ENCODE measurements around the gene LRRC15.
A peak's percentile ranks its signal among the peaks of the same experiment; 100 is the strongest.

LRRC15 gene

DNA sequence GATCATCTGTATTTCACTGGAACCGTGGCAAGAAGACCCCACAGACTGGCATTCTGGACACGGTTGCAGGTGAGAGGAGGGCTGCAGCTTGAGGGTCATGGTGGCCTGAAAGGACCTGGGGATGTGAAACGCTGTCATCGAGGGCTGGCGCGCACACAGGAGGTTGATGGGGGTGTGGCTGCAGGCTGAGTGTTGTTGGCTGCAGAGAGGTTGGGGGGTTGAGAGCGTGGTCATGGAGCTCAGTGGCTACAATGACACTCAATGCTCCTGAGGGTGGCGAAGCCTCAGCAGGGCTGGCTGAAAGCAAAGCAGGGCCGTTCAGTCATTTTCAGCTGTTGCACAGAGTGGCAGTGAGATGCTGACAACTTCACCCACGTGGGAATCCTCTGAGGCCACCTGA lies 39.4 kb downstream of the LRRC15 start:
- no peak for DNase-seq

DNA sequence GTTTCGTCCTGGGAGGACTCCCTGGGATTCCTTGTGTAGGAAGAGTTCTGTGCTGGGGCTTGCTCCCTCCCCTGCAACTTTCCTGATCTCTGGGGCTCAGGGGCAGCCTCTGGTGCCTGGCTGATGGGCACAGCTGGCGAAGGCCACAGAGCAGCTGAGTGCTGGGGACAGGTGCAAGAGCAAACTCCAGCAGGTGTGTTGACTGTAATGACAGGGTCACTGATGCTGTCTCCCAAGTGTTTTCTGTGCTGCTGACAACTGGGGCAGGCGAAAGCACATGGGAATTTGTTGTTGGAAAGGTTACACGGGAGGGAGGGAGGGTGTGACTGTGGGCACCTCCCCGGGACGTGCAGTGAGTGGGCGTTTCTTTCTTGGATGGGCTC lies 40.0 kb downstream of the LRRC15 start:
- no peak for DNase-seq

DNA sequence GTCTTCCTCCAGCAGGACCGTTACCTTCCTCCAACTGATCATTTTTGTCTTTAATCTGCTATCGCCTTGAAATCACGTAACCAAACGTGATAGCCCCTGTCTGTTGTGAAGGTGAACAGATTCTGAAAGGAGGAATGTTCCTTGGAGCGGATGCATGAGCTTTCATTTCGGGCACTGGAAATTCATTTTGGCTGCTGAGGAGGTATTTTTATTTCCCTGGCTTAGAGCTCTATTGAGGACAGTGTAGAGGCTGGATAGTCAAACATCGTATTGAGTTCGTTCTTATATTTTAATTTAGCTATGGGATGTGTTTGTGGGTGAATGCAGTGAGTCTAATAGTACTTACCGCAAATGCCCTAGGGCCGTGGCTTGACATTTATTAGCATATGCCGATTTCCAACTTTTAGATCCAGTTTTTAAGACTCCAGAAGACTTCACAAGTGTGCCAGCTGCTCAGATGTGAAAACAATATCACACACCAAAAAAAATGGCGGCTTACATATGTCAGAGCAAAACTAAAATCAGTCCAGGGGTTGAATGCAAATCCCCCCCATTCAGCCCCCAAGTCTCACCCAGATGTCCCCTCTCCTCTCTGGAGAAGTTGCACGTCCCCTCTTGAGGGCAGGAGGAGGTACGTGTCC lies 40.5 kb downstream of the LRRC15 start:
- DNase-seq, result no peak

DNA sequence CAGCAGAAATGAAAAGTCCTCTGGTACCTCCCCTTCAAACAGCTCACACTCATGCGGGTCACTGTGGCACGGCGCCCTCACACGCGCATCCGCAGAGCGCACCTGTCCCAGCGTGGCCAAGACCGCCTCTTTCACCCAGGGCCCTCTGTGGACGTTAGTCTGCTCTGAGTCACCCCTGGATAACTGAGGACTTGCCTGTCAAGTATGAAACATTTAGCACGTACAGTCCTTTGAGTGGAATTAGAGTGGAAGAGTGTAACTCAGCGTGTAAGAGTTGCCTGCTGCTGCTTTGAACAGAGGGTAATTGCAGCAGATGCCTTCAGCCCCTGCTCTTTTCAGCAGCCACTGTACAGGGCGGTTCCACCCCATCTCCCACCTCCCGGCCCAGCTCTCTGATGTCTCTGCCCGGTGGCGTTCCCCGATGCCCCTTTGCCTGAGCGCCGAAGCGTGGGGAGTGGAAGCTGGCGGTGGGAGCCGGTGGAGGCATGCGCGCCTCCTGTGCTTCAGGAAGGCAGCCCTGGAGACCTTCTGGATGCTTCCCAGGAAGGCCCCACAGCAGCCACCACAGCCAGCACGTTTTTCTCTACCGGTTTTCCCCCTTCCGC lies 41.4 kb downstream of the LRRC15 start:
- DNase-seq, result no peak

DNA sequence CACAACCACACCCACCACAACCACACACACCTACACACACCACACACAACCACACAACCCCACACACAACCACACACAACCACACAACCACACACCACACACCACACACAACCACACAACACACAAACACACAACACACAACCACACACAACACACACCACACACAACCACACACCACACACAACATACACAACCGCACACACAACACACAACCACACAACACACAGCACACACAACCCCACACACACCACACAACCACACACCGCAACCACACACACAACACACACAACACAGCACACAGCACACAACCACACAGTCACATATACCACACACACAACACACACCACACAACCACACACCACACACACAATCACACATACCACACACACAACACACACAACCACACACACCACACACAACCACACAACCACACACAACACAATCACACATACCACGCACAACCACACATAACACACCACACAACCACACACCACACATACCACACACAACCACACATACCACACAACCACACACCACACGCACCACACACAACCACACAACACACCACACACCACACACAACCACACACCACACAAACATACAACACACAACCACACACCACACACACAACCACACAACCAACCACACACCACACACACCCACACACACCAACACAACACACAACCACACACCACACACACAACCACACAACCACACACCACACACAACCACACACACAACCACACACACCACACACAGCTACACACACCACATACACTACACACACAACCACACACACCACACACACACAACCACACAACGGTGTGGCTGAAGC lies 42.1 kb downstream of the LRRC15 start:
- no peak for DNase-seq

DNA sequence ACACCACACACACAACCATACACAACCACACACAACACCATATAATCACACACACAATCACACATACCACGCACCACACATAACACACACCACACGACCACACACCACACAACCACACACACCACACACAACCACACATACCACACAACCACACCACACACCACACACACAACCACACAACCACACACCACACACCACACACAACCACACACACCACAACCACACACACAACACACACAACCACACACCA lies 42.6 kb downstream of the LRRC15 start:
- no peak for DNase-seq

GRCh38 chr3:194326192-194326967 lies 43.2 kb downstream of the LRRC15 start:
- no peak for DNase-seq

DNA sequence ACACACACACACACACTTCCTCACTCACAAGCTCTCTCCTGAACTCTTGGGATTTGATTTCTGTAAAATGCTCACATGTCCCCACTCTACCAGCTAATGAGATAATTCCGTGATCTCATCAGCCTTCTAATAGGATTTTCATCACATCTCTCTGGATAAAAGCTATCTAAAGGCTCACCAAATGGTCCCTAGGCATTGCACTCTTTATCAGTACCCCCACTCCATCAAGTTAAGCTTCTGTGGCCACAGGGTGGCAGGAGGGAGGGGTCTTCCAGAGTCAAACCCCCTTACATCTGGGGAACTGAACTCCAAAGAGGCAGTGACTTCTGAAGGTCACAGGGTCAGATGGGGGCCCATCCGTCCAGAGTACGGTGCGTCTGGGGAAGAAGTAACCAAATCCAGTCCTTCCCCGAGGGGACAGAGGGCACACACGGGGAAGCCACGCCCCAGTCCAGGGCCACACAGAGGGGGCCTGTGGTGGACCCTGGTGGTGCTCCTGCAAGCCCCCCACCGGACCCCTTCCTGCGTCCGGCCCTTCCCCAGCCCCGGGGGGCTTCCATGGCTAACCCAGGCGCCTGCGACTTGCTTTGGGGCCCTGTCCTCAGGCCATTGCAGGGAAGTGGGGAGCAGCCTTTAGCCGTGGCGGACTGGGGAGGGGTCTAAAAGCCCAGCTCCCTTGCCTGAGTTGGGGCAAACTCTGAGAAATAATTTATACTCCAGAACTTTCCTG lies 44.0 kb downstream of the LRRC15 start:
- DNase-seq, result no peak

DNA sequence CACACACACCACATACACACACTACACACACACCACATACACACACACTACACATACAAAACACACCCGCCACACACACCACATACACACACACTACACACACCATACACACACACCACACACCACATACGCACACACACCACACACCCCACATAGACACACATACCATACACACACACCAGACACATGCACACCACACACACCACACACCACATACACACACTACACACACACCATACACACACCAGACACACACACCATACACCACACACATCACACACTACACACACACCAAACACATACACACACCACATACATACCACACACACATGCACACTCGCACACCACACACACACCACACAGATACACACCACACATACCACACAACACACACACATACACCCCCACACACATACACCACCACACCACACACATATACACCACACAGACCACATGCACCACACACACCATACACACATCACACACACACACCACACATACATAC lies 44.7 kb downstream of the LRRC15 start:
- no peak for DNase-seq

- DNase-seq, result no peak
Observed at GRCh38 chr3:194323785-194324735, 45.5 kb downstream of the LRRC15 start.

DNA sequence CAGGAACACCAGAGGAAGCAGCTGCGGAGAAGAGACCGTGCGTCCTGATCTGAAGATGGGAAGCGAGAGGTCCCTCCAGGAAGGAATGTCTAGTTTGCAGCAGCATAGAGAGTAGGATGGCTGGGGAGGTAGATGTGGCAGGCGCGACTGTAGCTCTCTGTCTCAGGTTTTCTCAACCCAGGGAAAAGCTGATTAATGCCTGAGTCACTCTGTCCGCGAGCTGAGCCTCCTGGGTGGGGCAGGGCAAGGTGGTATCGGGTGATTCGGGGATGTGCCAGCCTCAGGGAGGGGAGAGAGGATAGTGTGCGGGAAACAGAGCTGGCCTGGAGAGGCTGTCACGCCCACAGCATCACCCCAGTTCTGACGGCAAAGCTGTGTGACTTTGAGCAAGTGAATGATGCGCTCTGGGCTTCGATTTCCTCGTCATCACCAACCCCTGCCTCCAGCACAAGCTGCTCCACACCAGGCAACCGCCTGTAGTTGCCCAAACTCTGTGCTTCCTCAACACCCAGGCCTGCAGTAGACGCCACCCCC lies 46.8 kb downstream of the LRRC15 start:
- DNase-seq, result no peak

DNA sequence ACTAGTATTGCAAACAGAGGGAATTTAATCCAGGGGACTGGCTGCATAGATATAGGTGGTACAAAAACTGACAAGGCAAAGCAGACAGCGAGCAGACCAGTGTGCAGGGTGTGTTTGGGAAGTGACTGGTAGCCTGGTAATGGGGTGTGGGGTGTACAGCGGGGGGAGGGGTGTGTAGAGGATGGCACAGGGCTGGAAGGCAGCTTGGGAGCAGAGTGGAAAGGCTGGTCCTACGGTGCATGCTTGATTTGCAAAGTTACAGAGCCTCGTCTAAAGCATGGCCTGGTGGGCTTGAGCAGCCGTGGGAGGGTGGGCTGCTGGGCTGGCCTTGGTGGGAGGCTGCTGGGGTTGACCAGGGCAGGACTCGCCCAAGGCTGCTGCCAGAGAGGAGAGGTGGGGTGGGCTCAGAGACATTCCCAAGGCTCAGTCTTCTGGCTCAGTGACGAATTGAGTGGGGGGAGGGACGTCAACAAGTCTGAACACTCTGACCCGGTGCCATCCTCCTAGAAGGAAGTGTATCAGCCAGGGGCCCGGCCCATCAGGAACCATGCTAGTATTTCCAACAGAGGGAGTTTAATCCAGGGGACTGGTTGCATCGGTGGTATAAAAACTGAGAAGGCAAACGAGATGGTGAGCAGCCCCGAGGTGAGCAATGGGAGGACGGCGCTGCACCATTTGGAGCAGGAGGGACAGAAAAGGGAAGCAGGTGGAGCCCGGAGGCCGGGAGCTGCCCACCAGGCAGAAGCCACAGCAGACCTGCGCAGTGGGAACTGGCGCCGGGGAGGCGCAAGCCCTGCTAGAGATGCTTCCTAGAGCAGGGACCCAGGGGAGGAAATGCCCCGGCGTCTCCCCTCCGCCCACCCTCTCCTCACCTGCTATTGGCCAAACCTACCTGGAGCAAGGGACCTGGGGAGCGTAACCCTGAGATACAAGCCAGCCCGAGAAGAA lies 47.6 kb downstream of the LRRC15 start:
- no peak for DNase-seq

- DNase-seq, result no peak
Observed at GRCh38 chr3:194320744-194321243, 48.7 kb downstream of the LRRC15 start.

- DNase-seq, result no peak
Observed at GRCh38 chr3:194320100-194320499, 49.4 kb downstream of the LRRC15 start.

DNA sequence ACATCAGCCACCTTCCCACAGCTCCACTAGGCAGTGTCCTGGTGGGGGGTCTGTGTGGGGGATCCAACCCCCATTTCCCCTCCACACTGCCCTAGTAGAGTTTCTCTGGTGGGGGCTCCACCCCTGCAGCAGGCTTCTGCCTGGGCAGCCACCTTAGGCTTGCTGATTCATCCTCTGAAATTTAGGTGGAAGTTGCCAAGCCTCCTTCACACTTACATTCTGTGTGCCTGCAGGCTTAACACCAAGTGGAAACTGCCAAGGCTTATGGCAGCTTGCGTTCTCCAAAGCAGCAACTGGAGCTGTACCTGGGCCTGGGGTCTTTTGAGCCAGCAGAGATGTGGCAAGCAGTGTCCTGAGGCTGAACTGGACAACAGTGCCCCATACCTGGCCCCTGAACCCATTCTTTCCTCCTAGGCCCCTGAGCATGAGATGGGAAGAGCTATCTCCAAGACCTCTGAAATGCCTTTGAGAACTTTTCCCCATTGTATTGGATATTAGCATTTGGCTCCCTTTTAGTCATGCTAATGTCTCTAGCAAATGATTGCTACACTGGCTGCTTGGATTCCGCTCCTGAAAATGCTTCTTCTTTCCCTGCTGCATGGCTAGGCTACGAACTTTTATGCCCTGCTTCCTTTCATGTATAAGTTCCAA lies 50.9 kb downstream of the LRRC15 start:
- DNase-seq, result no peak

- DNase-seq, result no peak
Observed at GRCh38 chr3:194316918-194317317, 52.6 kb downstream of the LRRC15 start.

- DNase-seq, result no peak
Observed at GRCh38 chr3:194315965-194316361, 53.6 kb downstream of the LRRC15 start.

GRCh38 chr3:194315088-194315964 lies 54.2 kb downstream of the LRRC15 start:
- peak; percentile 74 for DNase-seq
